GM12878 (cell line): ENCODE data around the gene LASP1. TPM values are rescaled to one million over a fixed set of nuclear protein-coding genes. Genes with fewer than 3 reads are reported as not detected.

Experiments
- ATF2 ChIP-seq: IDR thresholded peaks from 2 replicates; pipeline ENCODE4 v1.6.1; 2012; ENCODE audit warnings: low read length, inconsistent platforms
- CTCF ChIP-seq, 3 experiments: IDR thresholded peaks in 2 of 3; conservative IDR thresholded peaks in 1 of 3; 2 replicates each; pipeline ENCODE4 v1.5.1; 2011; ENCODE audit warnings: low read depth in 3 of 3, low read length in 3 of 3, mild to moderate bottlenecking in 3 of 3, control low read depth in 2 of 3, moderate library complexity in 2 of 3, inconsistent platforms in 1 of 3, mixed read lengths in 1 of 3; ENCODE audit not compliant: control insufficient read depth in 2 of 3, insufficient read depth in 1 of 3; ENCODE audit errors: extremely low read depth in 1 of 3
- E4F1 ChIP-seq: fragments of 450-650 bp; IDR thresholded peaks from 2 replicates; pipeline ENCODE4 v1.6.1; 2018; ENCODE audit warnings: borderline replicate concordance, mild to moderate bottlenecking; ENCODE audit not compliant: partially characterized antibody
- HCFC1 ChIP-seq: fragments of 150-350 bp; IDR thresholded peaks from 2 replicates; pipeline ENCODE4 v1.6.1; 2014; ENCODE audit warnings: low read length
- HDGF ChIP-seq: fragments of 450-650 bp; IDR thresholded peaks from 2 replicates; pipeline ENCODE4 v1.6.1; 2016; ENCODE audit warnings: antibody characterized with exemption
- JUND ChIP-seq: IDR thresholded peaks from 2 replicates; pipeline ENCODE4 v1.6.1; 2012; ENCODE audit warnings: low read depth, mild to moderate bottlenecking, low read length, improper control_type of control experiment, moderate library complexity
- MAX ChIP-seq: IDR thresholded peaks from 2 replicates; pipeline ENCODE4 v1.6.1; 2012; ENCODE audit warnings: low read depth, low read length, improper control_type of control experiment
- MEF2B ChIP-seq: fragments of 450-650 bp; IDR thresholded peaks from 2 replicates; pipeline ENCODE4 v1.6.1; 2018; ENCODE audit warnings: mild to moderate bottlenecking, moderate library complexity; ENCODE audit not compliant: partially characterized antibody, poor library complexity, severe bottlenecking
- MTA2 ChIP-seq: fragments of 450-650 bp; IDR thresholded peaks from 2 replicates; pipeline ENCODE4 v1.6.1; 2016; ENCODE audit warnings: low read depth, mild to moderate bottlenecking, moderate library complexity
- MTA3 ChIP-seq: IDR thresholded peaks from 2 replicates; pipeline ENCODE4 v1.6.1; 2012; ENCODE audit warnings: low read length, inconsistent platforms, borderline replicate concordance
- PBX3 ChIP-seq: IDR thresholded peaks from 2 replicates; pipeline ENCODE4 v1.6.1; 2011; ENCODE audit warnings: mild to moderate bottlenecking, low read depth, low read length, moderate library complexity; ENCODE audit not compliant: insufficient replicate concordance
- RELA ChIP-seq: fragments of 450-650 bp; IDR thresholded peaks from 2 replicates; pipeline ENCODE4 v1.8.0; 2014; ENCODE audit warnings: borderline replicate concordance; ENCODE audit not compliant: partially characterized antibody
- RELB ChIP-seq: fragments of 450-650 bp; IDR thresholded peaks from 2 replicates; pipeline ENCODE4 v1.6.1; 2017; ENCODE audit warnings: low read depth, mild to moderate bottlenecking, moderate library complexity
- SRF ChIP-seq, 2 experiments: IDR thresholded peaks; 2 replicates each; pipeline ENCODE4 v1.6.1; 2011; ENCODE audit warnings: low read depth in 2 of 2, low read length in 2 of 2, mild to moderate bottlenecking in 1 of 2, moderate library complexity in 1 of 2
- TCF12 ChIP-seq: IDR thresholded peaks from 2 replicates; pipeline ENCODE4 v1.6.1; 2011; ENCODE audit warnings: low read depth, mild to moderate bottlenecking, low read length
- WRNIP1 ChIP-seq: IDR thresholded peaks from 2 replicates; pipeline ENCODE4 v1.6.1; 2011; ENCODE audit warnings: low read depth, low read length, improper control_type of control experiment, borderline replicate concordance
- ZZZ3 ChIP-seq: IDR thresholded peaks from 2 replicates; pipeline ENCODE4 v1.6.1; 2011; ENCODE audit warnings: low read depth; ENCODE audit not compliant: control insufficient read depth, insufficient read length
- polyA plus RNA-seq, 11 experiments: library from polyadenylated mRNA; depleted of rRNA in 4 of 11; unstranded in 6 of 11; stranded (reverse) in 5 of 11; fragments of >200 nt; fragmentation: Nextera tagmentation in 4 of 11; fragmentation: Illumina TruSeq in 1 of 11; extraction: Ambion mirVana in 4 of 11; extraction: Trizol in 1 of 11; gene quantifications; 1 replicate in 1 of 11; 2 replicates in 10 of 11; pipeline versions ENCODE4 v1.2.1 to v1.2.3, GENCODE V29; 2011 to 2016; ENCODE audit warnings: inconsistent platforms in 2 of 11, missing spikeins in 2 of 11, low read depth in 1 of 11
- total RNA-seq, 4 experiments: library from RNA; depleted of rRNA in 3 of 4; stranded (reverse); fragments of >200 nt in 3 of 4; fragmentation: Illumina TruSeq in 1 of 4; extraction: Trizol in 1 of 4; gene quantifications; 2 replicates each; pipeline versions ENCODE4 v1.2.1 to v1.2.3, GENCODE V29; 2013 to 2021

LASP1 gene
- total and polyA plus RNA-seq, 10 of the 15 experiments (the other 5 are each of a cell fraction or from before 2014, with no cell fraction given): 21.0 to 114 (median 59.3) TPM

- TF ChIP-seq ATF2 (peak; percentile 62), WRNIP1 (no peak), MAX (peak; percentile 94), HCFC1 (peak; percentile 78), RELB (peak; percentile 90), JUND (0 out of 2 replicates have a peak, but pooled peaks have one; percentile 27), CTCF (IDR thresholded peaks at IDR 0.05 in 2 of 3, conservative IDR thresholded peaks at IDR 0.05 in 1 of 3; ENCODE audit: control insufficient read depth in 2 of 3, extremely low read depth in 1 of 3, insufficient read depth in 1 of 3, low read depth in 3 of 3, low read length in 3 of 3) (no peak), HDGF (no peak), PBX3 (no peak), SRF (IDR thresholded peaks at IDR 0.05; ENCODE audit: low read depth in 2 of 2, low read length in 2 of 2) (peak in 1 of 2 experiments; percentile 85; a peak in 2 of 4 replicates), RELA (peak; percentile 84), MEF2B (no peak), ZZZ3 (peak; percentile 33), MTA3 (peak; percentile 46; the same call in 1 of the 2 replicates), MTA2 (peak; percentile 41), TCF12 (peak; percentile 71; the same call in 1 of the 2 replicates), E4F1 (peak; percentile 95)
Measured at GRCh38 chr17:38853292-38854219, 16.3 kb upstream of the LASP1 start, which contains the start of gene RPL23 (continued).
